Upper lobe of left lung (tissue), 4 donors: ENCODE results near the gene CNNM3.

ENCODE experiments used
- POLR2A ChIP-seq, 4 donors: fragments of 450-650 bp; IDR thresholded peaks; one replicate each; pipeline ENCODE4 v1.5.1; 2016 to 2017; ENCODE audit warnings: antibody characterized with exemption in 4 of 4, mild to moderate bottlenecking in 2 of 4
- TF ChIP-seq, protein P1 (sequence below), 6 experiments: fragments of 450-650 bp in 4 of 6; fragments of 200-600 bp in 2 of 6; sonication (generic) in 2 of 6; IDR thresholded peaks; one replicate each; pipeline ENCODE4 v1.5.1; 2016 to 2019; ENCODE audit warnings: antibody characterized with exemption in 6 of 6

DNA sequence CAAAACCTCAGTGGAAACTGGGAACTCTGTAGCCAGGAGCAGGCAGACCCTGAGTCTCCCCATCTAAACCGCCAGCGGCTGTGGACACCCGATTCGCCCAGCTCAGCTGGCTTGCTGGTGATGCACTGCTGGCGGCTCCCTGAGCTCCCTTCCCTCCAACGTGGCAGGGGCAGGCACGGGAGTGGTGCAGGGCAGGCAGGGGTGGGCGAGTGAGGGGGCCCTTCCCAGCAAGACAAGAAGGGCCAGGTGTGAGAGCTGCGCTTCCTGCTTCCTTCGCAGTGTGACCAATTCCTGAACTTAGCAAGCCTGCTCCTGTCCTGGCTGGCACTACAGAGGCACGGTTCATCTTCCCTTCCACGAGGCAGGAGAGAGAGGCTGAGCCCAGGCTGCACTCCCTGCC lies 66.2 kb downstream of the CNNM3 start:
- TF ChIP-seq, protein P1, sequence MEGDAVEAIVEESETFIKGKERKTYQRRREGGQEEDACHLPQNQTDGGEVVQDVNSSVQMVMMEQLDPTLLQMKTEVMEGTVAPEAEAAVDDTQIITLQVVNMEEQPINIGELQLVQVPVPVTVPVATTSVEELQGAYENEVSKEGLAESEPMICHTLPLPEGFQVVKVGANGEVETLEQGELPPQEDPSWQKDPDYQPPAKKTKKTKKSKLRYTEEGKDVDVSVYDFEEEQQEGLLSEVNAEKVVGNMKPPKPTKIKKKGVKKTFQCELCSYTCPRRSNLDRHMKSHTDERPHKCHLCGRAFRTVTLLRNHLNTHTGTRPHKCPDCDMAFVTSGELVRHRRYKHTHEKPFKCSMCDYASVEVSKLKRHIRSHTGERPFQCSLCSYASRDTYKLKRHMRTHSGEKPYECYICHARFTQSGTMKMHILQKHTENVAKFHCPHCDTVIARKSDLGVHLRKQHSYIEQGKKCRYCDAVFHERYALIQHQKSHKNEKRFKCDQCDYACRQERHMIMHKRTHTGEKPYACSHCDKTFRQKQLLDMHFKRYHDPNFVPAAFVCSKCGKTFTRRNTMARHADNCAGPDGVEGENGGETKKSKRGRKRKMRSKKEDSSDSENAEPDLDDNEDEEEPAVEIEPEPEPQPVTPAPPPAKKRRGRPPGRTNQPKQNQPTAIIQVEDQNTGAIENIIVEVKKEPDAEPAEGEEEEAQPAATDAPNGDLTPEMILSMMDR (IDR thresholded peaks at IDR 0.05), result no peak
- TF ChIP-seq POLR2A (IDR thresholded peaks at IDR 0.05), result no peak
